ENCODE measurements around the gene CARD10.

- TF ChIP-seq CTCF (conservative IDR thresholded peaks at IDR 0.05 in 1 of 2, IDR thresholded peaks at IDR 0.05 in 1 of 2; ENCODE audit: extremely low read depth in 1 of 2, insufficient read depth in 1 of 2, low read depth in 1 of 2, low read length in 2 of 2): no peak
- TF ChIP-seq EZH2 (IDR thresholded peaks at IDR 0.05; ENCODE audit: borderline replicate concordance, low read length): no peak
Measured at GRCh38 chr22:37461961-37462360, 57.3 kb downstream of the CARD10 start.

All from mammary epithelial cell (primary cell).